Mesendoderm (in vitro differentiated cells): ENCODE data around the gene MYL3.
"Not testable (repeated sequence)": the region's sequence is repeated elsewhere in the genome, so short reads cannot be mapped to it uniquely, and the experiment has no call there.

ENCODE experiments used
- DNase-seq: peaks from one replicate; pipeline ENCODE4 v3.0.0; 2013
- H2AK5ac ChIP-seq: 2 replicates; pipeline ENCODE4 v1.6.1; 2013; ENCODE audit warnings: low read length, inconsistent platforms
- H2BK120ac ChIP-seq: 2 replicates; pipeline ENCODE4 v1.6.1; 2013; ENCODE audit warnings: low read depth, mild to moderate bottlenecking, low read length, moderate library complexity, mixed read lengths
- H2BK15ac ChIP-seq: replicated peaks from 2 replicates; pipeline ENCODE4 v1.6.1; 2013; ENCODE audit warnings: low read depth, mild to moderate bottlenecking, moderate library complexity
- H2BK5ac ChIP-seq: 2 replicates; pipeline ENCODE4 v1.6.1; 2013; ENCODE audit warnings: low read length, inconsistent platforms
- H3K18ac ChIP-seq: 2 replicates; pipeline ENCODE4 v1.6.1; 2013; ENCODE audit warnings: mild to moderate bottlenecking, low read length, mixed read lengths
- H3K23ac ChIP-seq: one replicate; pipeline ENCODE4 v1.6.1; 2013; ENCODE audit warnings: low read length
- H3K27ac ChIP-seq: 2 replicates; pipeline ENCODE4 v1.5.1; 2013; ENCODE audit warnings: low read depth, mild to moderate bottlenecking, inconsistent platforms, low read length, moderate library complexity
- H3K27me3 ChIP-seq: 2 replicates; pipeline ENCODE4 v1.6.1; 2013; ENCODE audit warnings: low read length, control low read depth, mild to moderate bottlenecking, inconsistent platforms; ENCODE audit not compliant: insufficient read depth, poor library complexity
- H3K36me3 ChIP-seq: 2 replicates; pipeline ENCODE4 v1.6.1; 2013; ENCODE audit warnings: low read length, inconsistent platforms; ENCODE audit not compliant: control insufficient read depth, insufficient read depth
- H3K4ac ChIP-seq: one replicate; pipeline ENCODE4 v1.6.1; 2013; ENCODE audit warnings: low read depth, mild to moderate bottlenecking, low read length, moderate library complexity
- H3K4me1 ChIP-seq: 2 replicates; pipeline ENCODE4 v1.6.1; 2013; ENCODE audit warnings: low read depth, low read length, inconsistent platforms; ENCODE audit not compliant: control insufficient read depth
- H3K4me2 ChIP-seq: 2 replicates; pipeline ENCODE4 v1.6.1; 2013; ENCODE audit warnings: low read length
- H3K4me3 ChIP-seq: 2 replicates; pipeline ENCODE4 v1.5.1; 2013; ENCODE audit warnings: mild to moderate bottlenecking, low read length
- H3K56ac ChIP-seq: one replicate; pipeline ENCODE4 v1.6.1; 2013; ENCODE audit warnings: low read length
- H3K79me1 ChIP-seq: 2 replicates; pipeline ENCODE4 v1.6.1; 2013; ENCODE audit warnings: low read length, inconsistent platforms
- H3K79me2 ChIP-seq: 2 replicates; pipeline ENCODE4 v1.6.1; 2013; ENCODE audit warnings: mild to moderate bottlenecking, low read length; ENCODE audit not compliant: control insufficient read depth, insufficient read depth
- H3K9ac ChIP-seq: 2 replicates; pipeline ENCODE4 v1.6.1; 2013; ENCODE audit warnings: low read length, inconsistent platforms
- H4K5ac ChIP-seq: one replicate; pipeline ENCODE4 v1.6.1; 2013; ENCODE audit warnings: low read length
- H4K8ac ChIP-seq: one replicate; pipeline ENCODE4 v1.6.1; 2013; ENCODE audit warnings: low read depth, mild to moderate bottlenecking, control low read depth, low read length, moderate library complexity
- WGBS: extraction: QIAGEN DNeasy Blood & Tissue Kit; methylation state at CpG from one replicate; pipeline ENCODE4 v1.1.7; 2013; ENCODE audit warnings: low lambda C conversion rate, missing lambda C conversion rate; ENCODE audit not compliant: insufficient coverage; ENCODE audit errors: extremely low coverage; 5-methylcytosine and 5-hydroxymethylcytosine counted together

Gene MYL3

GRCh38 chr3:46812237-46812791, 50.9 kb downstream of the MYL3 start:
- H3K27ac ChIP-seq: no peak overlapping the region
- H3K9ac ChIP-seq: peak overlapping the region; percentile 71
- peak overlapping the region; percentile 7 for H3K4ac ChIP-seq
- no peak overlapping the region for H2AK5ac ChIP-seq
- no peaks in the 10 kb centered on the region for H3K27me3 ChIP-seq
- H2BK5ac ChIP-seq: peak overlapping the region; percentile 44
- peak overlapping the region; percentile 78 for H3K4me2 ChIP-seq
- no peak overlapping the region for H3K23ac ChIP-seq
- H3K56ac ChIP-seq: peak overlapping the region; percentile 90
- peaks cover 10% of the 10 kb centered on the region for H3K4me1 ChIP-seq
- H2BK15ac ChIP-seq: no peak overlapping the region
- H2BK120ac ChIP-seq: no peak overlapping the region
- no CpG with 5 or more reads among the region's 46 CpGs for WGBS
- H3K4me3 ChIP-seq: peak overlapping the region; percentile 13
- no peaks in the 10 kb centered on the region for H3K79me1 ChIP-seq
- DNase-seq: peak; percentile 90
- H4K5ac ChIP-seq: no peak overlapping the region
- no peaks in the 10 kb centered on the region for H3K36me3 ChIP-seq
- no peak overlapping the region for H4K8ac ChIP-seq
- H3K79me2 ChIP-seq: no peaks in the 10 kb centered on the region
- H3K18ac ChIP-seq: peak overlapping the region; percentile 54

GRCh38 chr3:46811615-46812236, 51.5 kb downstream of the MYL3 start:
- Histone ChIP-seq H3K36me3 (no peaks in the 10 kb centered on the region), H3K79me1 (no peaks in the 10 kb centered on the region), H4K8ac (no peak overlapping the region), H3K27ac (no peak overlapping the region), H3K9ac (peak overlapping the region; percentile 71), H2BK15ac (no peak overlapping the region), H4K5ac (no peak overlapping the region), H3K23ac (peak overlapping the region; percentile 48), H2AK5ac (no peak overlapping the region), H3K27me3 (no peaks in the 10 kb centered on the region), H3K79me2 (no peaks in the 10 kb centered on the region), H2BK5ac (no peak overlapping the region), H3K4me1 (peaks cover 10% of the 10 kb centered on the region), H2BK120ac (no peak overlapping the region), H3K4ac (no peak overlapping the region), H3K4me2 (peak overlapping the region; percentile 78), H3K56ac (peak overlapping the region; percentile 90), H3K4me3 (peak overlapping the region; percentile 13), H3K18ac (peak overlapping the region; percentile 54)
- no CpG with 5 or more reads among the region's 15 CpGs for WGBS
- DNase-seq: peak; percentile 91

- not testable (repeated sequence) for H3K79me2 ChIP-seq, H3K79me1 ChIP-seq, H3K9ac ChIP-seq, H3K56ac ChIP-seq, H3K36me3 ChIP-seq, H3K4ac ChIP-seq, H3K4me3 ChIP-seq, H4K5ac ChIP-seq, H4K8ac ChIP-seq, H3K23ac ChIP-seq, H3K27me3 ChIP-seq, H3K27ac ChIP-seq, H2BK15ac ChIP-seq, H2BK5ac ChIP-seq, H2BK120ac ChIP-seq, H3K18ac ChIP-seq, H2AK5ac ChIP-seq, H3K4me2 ChIP-seq
- DNase-seq: peak; percentile 40
- no CpG with 5 or more reads among the region's 6 CpGs for WGBS
- peaks cover 10% of the 10 kb centered on the region for H3K4me1 ChIP-seq
Observed at GRCh38 chr3:46808766-46809165, 54.5 kb downstream of the MYL3 start.
